Measurements from ENCODE around the gene ENO2.
"Not testable (repeated sequence)": the region's sequence is repeated elsewhere in the genome, so short reads cannot be mapped to it uniquely, and the experiment has no call there.

Gene ENO2

GRCh38 chr12:6869049-6870021 lies 45.0 kb upstream of the ENO2 start:
- Histone ChIP-seq H2BK12ac (ENCODE audit: low read length) (no peak overlapping the region), H3K23ac (ENCODE audit: low read depth, low read length, poor library complexity) (no peak overlapping the region), H3K27ac (replicated peaks; ENCODE audit: low read length) (no peak overlapping the region), H3K18ac (ENCODE audit: low read length) (no peak overlapping the region), H2AK5ac (ENCODE audit: low read depth, low read length) (no peak overlapping the region), H2AFZ (ENCODE audit: low read length) (no peak overlapping the region), H4K91ac (ENCODE audit: low read depth, low read length, poor library complexity) (no peak overlapping the region), H3K27me3 (ENCODE audit: control insufficient read depth in 3 of 3, insufficient read depth in 3 of 3, low read depth in 1 of 3, low read length in 3 of 3) (no peaks in the 10 kb centered on the region), H3K36me3 (replicated peaks in 1 of 2; ENCODE audit: control insufficient read depth in 2 of 2, insufficient read depth in 2 of 2, low read length in 2 of 2) (peaks cover 23 to 57% of the 10 kb centered on the region in 2 donors), H2BK5ac (ENCODE audit: low read length) (no peak overlapping the region), H4K8ac (ENCODE audit: low read depth, low read length) (no peak overlapping the region), H3K4me2 (ENCODE audit: insufficient read depth, low read length, poor library complexity, severe bottlenecking) (peak overlapping the region; percentile 87), H3K4me3 (ENCODE audit: low read length in 2 of 2) (peak overlapping the region; percentile 2 to 74), H3K9me3 (replicated peaks in 1 of 2; ENCODE audit: control insufficient read depth in 2 of 2, insufficient read depth in 1 of 2, low read depth in 1 of 2, low read length in 2 of 2) (peaks cover 0 to 2% of the 10 kb centered on the region in 2 donors), H2BK15ac (ENCODE audit: low read length) (no peak overlapping the region), H3K4me1 (ENCODE audit: control insufficient read depth in 2 of 2, insufficient read depth in 1 of 2, low read depth in 1 of 2, low read length in 2 of 2) (peaks cover 15 to 22% of the 10 kb centered on the region in 2 donors), H3K9ac (ENCODE audit: low read depth, low read length, poor library complexity) (no peak overlapping the region), H3K4ac (ENCODE audit: low read length) (no peak overlapping the region), H3K79me1 (ENCODE audit: low read depth, low read length) (peaks cover 8% of the 10 kb centered on the region), H3K14ac (ENCODE audit: low read length) (no peak overlapping the region), H2BK120ac (ENCODE audit: low read depth, low read length) (no peak overlapping the region)
- peak; percentile 87 for DNase-seq (ENCODE audit: low spot score)
- no CpG with 5 or more reads among the region's 12 CpGs for WGBS, 2 donors (ENCODE audit: extremely low coverage in 2 of 2, insufficient read length in 2 of 2, insufficient replicate concordance in 1 of 2)

- H2BK12ac ChIP-seq (ENCODE audit: low read length); H3K14ac ChIP-seq (ENCODE audit: low read length); H2BK15ac ChIP-seq (ENCODE audit: low read length); DNase-seq (ENCODE audit: low spot score); H2BK120ac ChIP-seq (ENCODE audit: low read depth, low read length); H3K4ac ChIP-seq (ENCODE audit: low read length); H3K79me1 ChIP-seq (ENCODE audit: low read depth, low read length); H3K18ac ChIP-seq (ENCODE audit: low read length); H4K8ac ChIP-seq (ENCODE audit: low read depth, low read length); H3K4me3 ChIP-seq (ENCODE audit: low read length in 2 of 2); H3K4me2 ChIP-seq (ENCODE audit: insufficient read depth, low read length, poor library complexity, severe bottlenecking); H3K9me3 ChIP-seq (replicated peaks in 1 of 2; ENCODE audit: control insufficient read depth in 2 of 2, insufficient read depth in 1 of 2, low read depth in 1 of 2, low read length in 2 of 2); H2AK5ac ChIP-seq (ENCODE audit: low read depth, low read length); H2BK5ac ChIP-seq (ENCODE audit: low read length); H2AFZ ChIP-seq (ENCODE audit: low read length); H3K9ac ChIP-seq (ENCODE audit: low read depth, low read length, poor library complexity); H4K91ac ChIP-seq (ENCODE audit: low read depth, low read length, poor library complexity); H3K23ac ChIP-seq (ENCODE audit: low read depth, low read length, poor library complexity); H3K27me3 ChIP-seq (ENCODE audit: control insufficient read depth in 3 of 3, insufficient read depth in 3 of 3, low read depth in 1 of 3, low read length in 3 of 3); H3K27ac ChIP-seq (replicated peaks; ENCODE audit: low read length): not testable (repeated sequence)
- H3K4me1 ChIP-seq (ENCODE audit: control insufficient read depth in 2 of 2, insufficient read depth in 1 of 2, low read depth in 1 of 2, low read length in 2 of 2), result peaks cover 15 to 22% of the 10 kb centered on the region in 2 donors
- WGBS, 2 donors (ENCODE audit: extremely low coverage in 2 of 2, insufficient read length in 2 of 2, insufficient replicate concordance in 1 of 2), result no CpG with 5 or more reads among the region's 4 CpGs
- H3K36me3 ChIP-seq (replicated peaks in 1 of 2; ENCODE audit: control insufficient read depth in 2 of 2, insufficient read depth in 2 of 2, low read length in 2 of 2), result peaks cover 17 to 48% of the 10 kb centered on the region in 2 donors
Observed at GRCh38 chr12:6870304-6870703, 44.1 kb upstream of the ENO2 start.

GRCh38 chr12:6871052-6871957 lies 43.1 kb upstream of the ENO2 start:
- Histone ChIP-seq H3K79me1 (ENCODE audit: low read depth, low read length) (peaks cover 8% of the 10 kb centered on the region), H2AK5ac (ENCODE audit: low read depth, low read length) (peak overlapping the region; percentile 9), H4K91ac (ENCODE audit: low read depth, low read length, poor library complexity) (no peak overlapping the region), H3K9me3 (replicated peaks in 1 of 2; ENCODE audit: control insufficient read depth in 2 of 2, insufficient read depth in 1 of 2, low read depth in 1 of 2, low read length in 2 of 2) (no peaks in the 10 kb centered on the region), H2BK120ac (ENCODE audit: low read depth, low read length) (no peak overlapping the region), H3K4ac (ENCODE audit: low read length) (no peak overlapping the region), H3K27me3 (ENCODE audit: control insufficient read depth in 3 of 3, insufficient read depth in 3 of 3, low read depth in 1 of 3, low read length in 3 of 3) (no peaks in the 10 kb centered on the region), H2BK5ac (ENCODE audit: low read length) (no peak overlapping the region), H3K4me1 (ENCODE audit: control insufficient read depth in 2 of 2, insufficient read depth in 1 of 2, low read depth in 1 of 2, low read length in 2 of 2) (peaks cover 15 to 16% of the 10 kb centered on the region in 2 donors), H3K18ac (ENCODE audit: low read length) (no peak overlapping the region), H3K14ac (ENCODE audit: low read length) (no peak overlapping the region), H3K4me3 (ENCODE audit: low read length in 2 of 2) (no peak overlapping the region), H3K4me2 (ENCODE audit: insufficient read depth, low read length, poor library complexity, severe bottlenecking) (peak overlapping the region; percentile 13), H2AFZ (ENCODE audit: low read length) (no peak overlapping the region), H3K9ac (ENCODE audit: low read depth, low read length, poor library complexity) (peak overlapping the region; percentile 61), H3K27ac (replicated peaks; ENCODE audit: low read length) (peak overlapping the region; percentile 5), H4K8ac (ENCODE audit: low read depth, low read length) (no peak overlapping the region), H2BK15ac (ENCODE audit: low read length) (no peak overlapping the region), H3K36me3 (replicated peaks in 1 of 2; ENCODE audit: control insufficient read depth in 2 of 2, insufficient read depth in 2 of 2, low read length in 2 of 2) (peaks cover 15 to 43% of the 10 kb centered on the region in 2 donors), H2BK12ac (ENCODE audit: low read length) (peak overlapping the region; percentile 14), H3K23ac (ENCODE audit: low read depth, low read length, poor library complexity) (peak overlapping the region; percentile 49)
- no peak for DNase-seq (ENCODE audit: low spot score)
- WGBS, 2 donors (ENCODE audit: extremely low coverage in 2 of 2, insufficient read length in 2 of 2, insufficient replicate concordance in 1 of 2), result no CpG with 5 or more reads among the region's 12 CpGs
